ENCODE results near the gene ESRP2. TPM values are rescaled to one million over a fixed set of nuclear protein-coding genes. Genes with fewer than 3 reads are reported as not detected.

ESRP2 gene
- total RNA-seq, 1 donor from 2014 or later = 0.14 TPM

GRCh38 chr16:68247932-68248331 is 12.0 kb upstream of the ESRP2 start:
- TF ChIP-seq CTCF (IDR thresholded peaks at IDR 0.05; ENCODE audit: borderline replicate concordance) = no peak
- intact Hi-C loops (cut with micrococcal nuclease) = no loop called here
- H3K4me3 ChIP-seq = peak overlapping the region; percentile 84
- H3K4me1 ChIP-seq = peaks cover 85% of the 10 kb centered on the region
- no peaks in the 10 kb centered on the region for H3K9me3 ChIP-seq (replicated peaks)
- DNase-seq = no peak
- H3K27me3 ChIP-seq (ENCODE audit: low read depth) = no peaks in the 10 kb centered on the region
- H3K27ac ChIP-seq (replicated peaks) = peak overlapping the region; percentile 93
- peaks cover 36% of the 10 kb centered on the region for H3K36me3 ChIP-seq

- Histone ChIP-seq H3K36me3 (peaks cover 32% of the 10 kb centered on the region), H3K9me3 (replicated peaks) (no peaks in the 10 kb centered on the region), H3K4me3 (peak overlapping the region; percentile 84), H3K27me3 (ENCODE audit: low read depth) (no peaks in the 10 kb centered on the region), H3K27ac (replicated peaks) (peak overlapping the region; percentile 93), H3K4me1 (peaks cover 80% of the 10 kb centered on the region)
- intact Hi-C loops (cut with micrococcal nuclease) = no loop called here
- DNase-seq = no peak
- no peak for TF ChIP-seq CTCF (IDR thresholded peaks at IDR 0.05; ENCODE audit: borderline replicate concordance)
Measured at GRCh38 chr16:68247400-68247799, 11.5 kb upstream of the ESRP2 start.

GRCh38 chr16:68246666-68247065 is 10.7 kb upstream of the ESRP2 start:
- intact Hi-C loops (cut with micrococcal nuclease) = no loop called here
- DNase-seq = no peak
- no peak for TF ChIP-seq CTCF (IDR thresholded peaks at IDR 0.05; ENCODE audit: borderline replicate concordance)
- Histone ChIP-seq H3K36me3 (peaks cover 30% of the 10 kb centered on the region), H3K4me3 (peak overlapping the region; percentile 84), H3K27me3 (ENCODE audit: low read depth) (no peaks in the 10 kb centered on the region), H3K27ac (replicated peaks) (peak overlapping the region; percentile 93), H3K9me3 (replicated peaks) (no peaks in the 10 kb centered on the region), H3K4me1 (peaks cover 75% of the 10 kb centered on the region)

GRCh38 chr16:68246121-68246520 is 10.2 kb upstream of the ESRP2 start:
- TF ChIP-seq CTCF (IDR thresholded peaks at IDR 0.05; ENCODE audit: borderline replicate concordance) = no peak
- peak overlapping the region; percentile 84 for H3K4me3 ChIP-seq
- intact Hi-C loops (cut with micrococcal nuclease) = no loop called here
- peaks cover 69% of the 10 kb centered on the region for H3K4me1 ChIP-seq
- H3K36me3 ChIP-seq = peaks cover 27% of the 10 kb centered on the region
- peak overlapping the region; percentile 93 for H3K27ac ChIP-seq (replicated peaks)
- no peak for DNase-seq
- no peaks in the 10 kb centered on the region for H3K9me3 ChIP-seq (replicated peaks)
- no peaks in the 10 kb centered on the region for H3K27me3 ChIP-seq (ENCODE audit: low read depth)

GRCh38 chr16:68244903-68245853 is 9.3 kb upstream of the ESRP2 start, which contains the start of gene PLA2G15:
Gene PLA2G15 (plus strand): TSS chr16:68245373. CDS start chr16:68245427, 54 bp downstream.
- H3K27me3 ChIP-seq (ENCODE audit: low read depth) = no peaks in the 10 kb centered on the region
- TF ChIP-seq CTCF (IDR thresholded peaks at IDR 0.05; ENCODE audit: borderline replicate concordance) = no peak
- peaks cover 62% of the 10 kb centered on the region for H3K4me1 ChIP-seq
- H3K4me3 ChIP-seq = peak within 1 kb of the TSS; percentile 84
- peaks cover 18% of the 10 kb centered on the region for H3K36me3 ChIP-seq
- H3K27ac ChIP-seq (replicated peaks) = peak within 1 kb of the TSS; percentile 93
- no peaks in the 10 kb centered on the region for H3K9me3 ChIP-seq (replicated peaks)
- intact Hi-C loops (cut with micrococcal nuclease) = no loop called here
- peak; percentile 99 for DNase-seq
